Esophagus (tissue), 2 donors: ENCODE data around the gene WNT9A. TPM values are rescaled to one million over a fixed set of nuclear protein-coding genes. Genes with fewer than 3 reads are reported as not detected.

Experiments used
- H3K27ac ChIP-seq, 2 donors: one replicate each; pipeline ENCODE4 v1.5.1; 2013; ENCODE audit warnings: low read depth in 2 of 2, mild to moderate bottlenecking in 2 of 2, inconsistent platforms in 1 of 2, low read length in 1 of 2, moderate library complexity in 1 of 2
- H3K27me3 ChIP-seq, 2 donors: one replicate each; pipeline ENCODE4 v1.6.1; 2013; ENCODE audit warnings: low read length in 2 of 2, control low read depth in 1 of 2, mild to moderate bottlenecking in 1 of 2; ENCODE audit not compliant: insufficient read depth in 2 of 2, control insufficient read depth in 1 of 2
- H3K36me3 ChIP-seq, 2 donors: one replicate each; pipeline ENCODE4 v1.6.1; 2013; ENCODE audit warnings: low read length in 1 of 2; ENCODE audit not compliant: control insufficient read depth in 2 of 2, insufficient read depth in 2 of 2
- H3K4me1 ChIP-seq, 2 donors: one replicate each; pipeline ENCODE4 v1.6.1; 2013; ENCODE audit warnings: low read length in 1 of 2; ENCODE audit not compliant: control insufficient read depth in 2 of 2, insufficient read depth in 2 of 2
- H3K4me3 ChIP-seq, 2 donors: one replicate each; pipeline ENCODE4 v1.5.1; 2013; ENCODE audit warnings: low read length in 2 of 2, mild to moderate bottlenecking in 2 of 2, low read depth in 1 of 2, moderate library complexity in 1 of 2
- H3K9me3 ChIP-seq, 2 donors: one replicate each; pipeline ENCODE4 v1.6.1; 2013; ENCODE audit warnings: mild to moderate bottlenecking in 2 of 2, low read depth in 1 of 2, low read length in 1 of 2, moderate library complexity in 1 of 2; ENCODE audit not compliant: control insufficient read depth in 2 of 2, insufficient read depth in 1 of 2
- WGBS, 2 donors: extraction: QIAGEN DNeasy Blood & Tissue Kit; methylation state at CpG; one replicate each; pipeline ENCODE4 v1.1.7; 2013; 5-methylcytosine and 5-hydroxymethylcytosine counted together
- polyA plus RNA-seq, 2 donors: library from polyadenylated mRNA; stranded (reverse); fragments of 200-250 nt; gene quantifications; one replicate each; pipeline ENCODE4 v1.2.3, GENCODE V29; 2013
- donor health status: healthy with polysubstance abuse.
- donor health status: Bipolar disorder and iron deficiency.

WNT9A gene
- polyA plus RNA-seq, 2 donors = 2.3 to 3.6 TPM

- Histone ChIP-seq H3K36me3 (no peaks in the 10 kb centered on the region), H3K9me3 (no peaks in the 10 kb centered on the region), H3K4me1 (peaks cover 0 to 9% of the 10 kb centered on the region in 2 donors), H3K27ac (no peak overlapping the region), H3K27me3 (no peaks in the 10 kb centered on the region), H3K4me3 (no peak overlapping the region)
- WGBS, 2 donors = 87 to 92% methylated on average over 14 of the region's 14 CpGs
Measured at GRCh38 chr1:227904541-227905335, 43.0 kb downstream of the WNT9A start.

GRCh38 chr1:227903614-227904501, 43.9 kb downstream of the WNT9A start:
- no peaks in the 10 kb centered on the region for H3K9me3 ChIP-seq
- 77 to 82% methylated on average over 22 of the region's 22 CpGs for WGBS, 2 donors

DNA sequence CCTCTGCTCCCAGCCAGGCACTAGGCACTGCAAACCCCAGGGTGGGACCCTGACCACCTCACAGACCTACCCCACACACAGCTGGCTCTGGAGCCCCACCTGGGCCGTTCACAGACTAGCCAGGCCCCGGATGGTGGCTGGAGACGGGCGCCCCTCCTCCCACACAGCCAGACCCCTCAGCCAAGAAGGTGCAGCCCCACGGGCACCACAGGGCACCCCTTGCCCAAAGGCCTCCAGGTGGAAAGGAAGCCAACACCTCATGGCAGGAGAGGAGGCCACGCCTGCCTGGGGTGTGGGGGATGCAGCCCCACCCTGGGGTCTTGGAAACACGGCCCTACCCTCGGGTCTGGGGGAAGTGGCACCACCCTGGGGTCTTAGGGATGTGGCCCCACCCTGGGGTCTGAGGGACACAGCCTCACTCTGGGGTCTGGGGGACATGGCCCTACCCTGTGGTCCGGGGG, 44.6 kb downstream of the WNT9A start:
- H3K27me3 ChIP-seq = no peaks in the 10 kb centered on the region
- no peak overlapping the region for H3K27ac ChIP-seq
- no peaks in the 10 kb centered on the region for H3K36me3 ChIP-seq
- H3K4me1 ChIP-seq = peaks cover 0 to 9% of the 10 kb centered on the region in 2 donors
- no peak overlapping the region for H3K4me3 ChIP-seq
- no peaks in the 10 kb centered on the region for H3K9me3 ChIP-seq
- whole genome bisulfite sequencing, 2 donors = 81 to 82% methylated on average over 9 of the region's 9 CpGs

More at GRCh38 chr1:227903614-227904501, 43.9 kb downstream of the WNT9A start:
- Histone ChIP-seq H3K4me1 (peaks cover 0 to 9% of the 10 kb centered on the region in 2 donors), H3K4me3 (no peak overlapping the region), H3K27me3 (no peaks in the 10 kb centered on the region), H3K27ac (no peak overlapping the region), H3K36me3 (no peaks in the 10 kb centered on the region)

DNA sequence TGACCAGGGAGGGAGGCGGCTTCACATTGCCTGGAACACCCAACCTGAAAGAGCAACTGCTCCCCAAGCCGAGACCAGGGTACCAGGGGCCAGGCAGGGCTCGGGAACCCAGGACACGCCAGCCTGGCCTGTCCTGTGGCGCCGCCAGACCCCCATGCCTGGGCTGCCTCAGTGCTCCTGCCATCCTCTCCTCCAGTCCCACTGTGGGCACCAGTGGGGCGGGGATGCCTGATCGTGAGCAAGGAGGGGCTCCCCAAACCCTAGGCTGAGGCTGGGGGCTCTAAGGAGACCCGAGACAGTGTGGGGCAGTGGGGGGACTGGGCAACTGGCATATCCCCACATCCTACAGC, 45.1 kb downstream of the WNT9A start:
- H3K27me3 ChIP-seq = no peaks in the 10 kb centered on the region
- no peaks in the 10 kb centered on the region for H3K36me3 ChIP-seq
- H3K27ac ChIP-seq = no peak overlapping the region
- no peaks in the 10 kb centered on the region for H3K9me3 ChIP-seq
- no peak overlapping the region for H3K4me3 ChIP-seq
- 91% methylated on average over 8 to 9 of the region's 9 CpGs for WGBS, 2 donors
- H3K4me1 ChIP-seq = peaks cover 0 to 7% of the 10 kb centered on the region in 2 donors

DNA sequence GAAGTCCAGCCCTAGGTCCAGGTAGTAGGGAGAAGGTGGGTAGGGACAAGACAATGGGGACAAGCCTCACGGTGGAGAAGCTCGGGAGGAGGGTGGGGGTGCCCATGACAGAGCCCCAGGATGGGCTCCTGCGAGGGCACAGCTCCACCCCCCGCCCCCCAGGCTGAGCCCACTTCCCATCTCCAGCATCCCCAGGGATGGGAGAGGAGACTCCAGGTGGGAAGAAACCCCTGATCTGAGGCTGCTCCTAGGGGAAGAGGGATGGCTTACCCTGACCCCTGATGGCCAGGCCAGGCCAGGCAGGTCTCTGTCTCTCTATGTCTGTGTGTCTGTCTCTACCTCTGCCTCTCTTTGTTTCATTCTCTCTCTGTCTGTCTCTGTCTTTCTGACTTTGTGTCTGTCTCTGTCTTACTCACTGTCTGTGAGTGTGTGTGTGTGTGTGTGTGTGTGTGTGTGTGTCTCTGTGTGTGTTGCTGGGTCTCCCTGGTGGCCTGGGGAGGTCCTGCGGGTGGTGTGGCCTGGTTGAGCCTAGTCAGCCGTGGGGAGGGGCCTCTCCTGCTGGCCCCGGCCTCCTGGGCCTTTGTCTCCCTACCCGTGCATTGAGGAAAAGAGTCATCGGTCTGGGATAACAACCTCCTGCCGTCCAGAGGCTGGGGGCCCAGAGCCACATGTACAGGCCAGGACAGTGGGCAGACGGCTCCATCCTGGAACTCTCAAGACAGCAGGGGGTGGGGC, 45.7 kb downstream of the WNT9A start:
- Histone ChIP-seq H3K36me3 (no peaks in the 10 kb centered on the region), H3K27ac (no peak overlapping the region), H3K9me3 (no peaks in the 10 kb centered on the region), H3K4me1 (peaks cover 0 to 2% of the 10 kb centered on the region in 2 donors), H3K27me3 (no peaks in the 10 kb centered on the region), H3K4me3 (no peak overlapping the region)
- WGBS, 2 donors = 65 to 78% methylated on average over 10 to 11 of the region's 11 CpGs

- WGBS, 2 donors = 91 to 92% methylated on average over 13 of the region's 13 CpGs
- no peaks in the 10 kb centered on the region for H3K4me1 ChIP-seq
- H3K27me3 ChIP-seq = no peaks in the 10 kb centered on the region
- no peaks in the 10 kb centered on the region for H3K36me3 ChIP-seq
- H3K27ac ChIP-seq = no peak overlapping the region
- H3K4me3 ChIP-seq = no peak overlapping the region
- no peaks in the 10 kb centered on the region for H3K9me3 ChIP-seq
Measured at GRCh38 chr1:227901239-227901905, 46.4 kb downstream of the WNT9A start.

- no peak overlapping the region for H3K4me3 ChIP-seq
- no peaks in the 10 kb centered on the region for H3K27me3 ChIP-seq
- 88 to 92% methylated on average over 12 to 13 of the region's 13 CpGs for WGBS, 2 donors
- peaks cover 0 to 3% of the 10 kb centered on the region in 2 donors for H3K4me1 ChIP-seq
- H3K9me3 ChIP-seq = no peaks in the 10 kb centered on the region
- no peak overlapping the region for H3K27ac ChIP-seq
- no peaks in the 10 kb centered on the region for H3K36me3 ChIP-seq
Measured at GRCh38 chr1:227900571-227901051, 47.1 kb downstream of the WNT9A start.

GRCh38 chr1:227899820-227900449, 47.8 kb downstream of the WNT9A start:
- Histone ChIP-seq H3K4me1 (peaks cover 0 to 3% of the 10 kb centered on the region in 2 donors), H3K4me3 (no peak overlapping the region), H3K27ac (no peak overlapping the region), H3K9me3 (no peaks in the 10 kb centered on the region), H3K27me3 (no peaks in the 10 kb centered on the region), H3K36me3 (no peaks in the 10 kb centered on the region)
- 84 to 85% methylated on average over 18 of the region's 18 CpGs for WGBS, 2 donors
